GM12878 (cell line): ENCODE measurements around the gene ACOT7.
"Not testable (repeated sequence)": the region's sequence is repeated elsewhere in the genome, so short reads cannot be mapped to it uniquely, and the experiment has no call there.

ENCODE experiments used
- BHLHE40 ChIP-seq, 2 experiments: fragments of 450-650 bp in 1 of 2; IDR thresholded peaks; 2 replicates each; pipeline ENCODE4 v1.6.1; 2011 to 2017; ENCODE audit warnings: low read depth in 2 of 2, borderline replicate concordance in 1 of 2, improper control_type of control experiment in 1 of 2, low read length in 1 of 2, mild to moderate bottlenecking in 1 of 2
- BRCA1 ChIP-seq: IDR thresholded peaks from 2 replicates; pipeline ENCODE4 v1.6.1; 2011; ENCODE audit warnings: low read depth, low read length, improper control_type of control experiment
- EP300 ChIP-seq, 2 experiments: fragments of 150-350 bp in 1 of 2; IDR thresholded peaks; 2 replicates each; pipeline ENCODE4 v1.6.1; 2011 to 2012; ENCODE audit warnings: low read depth in 2 of 2, low read length in 2 of 2, borderline replicate concordance in 1 of 2, improper control_type of control experiment in 1 of 2, inconsistent platforms in 1 of 2; ENCODE audit not compliant: control insufficient read depth in 1 of 2
- EZH2 ChIP-seq: IDR thresholded peaks from 2 replicates; pipeline ENCODE4 v1.6.1; 2012; ENCODE audit warnings: low read depth, mild to moderate bottlenecking, control low read depth, inconsistent platforms, low read length, borderline replicate concordance; ENCODE audit not compliant: control insufficient read depth
- POLR2A ChIP-seq: IDR thresholded peaks from 2 replicates; pipeline ENCODE4 v1.6.1; 2011; ENCODE audit warnings: low read depth, mild to moderate bottlenecking, low read length
- SIX5 ChIP-seq: IDR thresholded peaks from 2 replicates; pipeline ENCODE4 v1.6.1; 2011; ENCODE audit warnings: mild to moderate bottlenecking, low read depth, low read length, moderate library complexity; ENCODE audit not compliant: severe bottlenecking
- TF ChIP-seq, protein P1 (sequence below): IDR thresholded peaks from 2 replicates; pipeline ENCODE4 v1.6.1; 2012; ENCODE audit warnings: mild to moderate bottlenecking, low read depth, low read length
- TF ChIP-seq, protein P2 (sequence below), 3 experiments: IDR thresholded peaks in 2 of 3; conservative IDR thresholded peaks in 1 of 3; 2 replicates each; pipeline ENCODE4 v1.5.1; 2011; ENCODE audit warnings: low read depth in 3 of 3, low read length in 3 of 3, mild to moderate bottlenecking in 3 of 3, control low read depth in 2 of 3, moderate library complexity in 2 of 3, inconsistent platforms in 1 of 3, mixed read lengths in 1 of 3; ENCODE audit not compliant: control insufficient read depth in 2 of 3, insufficient read depth in 1 of 3; ENCODE audit errors: extremely low read depth in 1 of 3
- TF ChIP-seq, protein P3 (sequence below): IDR thresholded peaks from 2 replicates; pipeline ENCODE4 v1.6.1; 2012; ENCODE audit warnings: low read depth, low read length, improper control_type of control experiment
- TF ChIP-seq, protein P4 (sequence below): IDR thresholded peaks from 2 replicates; pipeline ENCODE4 v1.6.1; 2011; ENCODE audit warnings: low read depth, low read length, improper control_type of control experiment, borderline replicate concordance

DNA sequence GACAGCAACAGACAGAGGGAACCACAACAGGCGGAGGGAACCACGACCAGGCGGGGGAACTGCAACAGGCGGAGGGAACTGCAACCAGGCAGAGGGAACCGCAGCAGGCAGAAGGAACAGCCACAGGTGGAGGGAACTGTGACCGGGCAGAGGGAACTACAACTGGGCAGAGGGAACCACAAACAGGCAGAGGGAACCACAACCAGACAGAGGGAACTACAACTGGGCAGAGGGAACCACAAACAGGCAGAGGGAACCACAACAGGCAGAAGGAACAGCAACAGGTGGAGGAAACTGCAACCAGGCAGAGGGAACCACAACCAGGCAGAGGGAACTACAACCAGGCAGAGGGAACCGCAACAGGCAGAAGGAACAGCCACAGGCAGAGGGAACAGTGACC, 85.9 kb downstream of the ACOT7 start:
- not testable (repeated sequence) for TF ChIP-seq BHLHE40 (IDR thresholded peaks at IDR 0.05; ENCODE audit: borderline replicate concordance in 1 of 2, low read depth in 2 of 2, low read length in 1 of 2); POLR2A; EZH2; BRCA1; EP300 (IDR thresholded peaks at IDR 0.05; ENCODE audit: borderline replicate concordance in 1 of 2, control insufficient read depth in 1 of 2, low read depth in 2 of 2, low read length in 2 of 2); SIX5
- TF ChIP-seq, protein P1, sequence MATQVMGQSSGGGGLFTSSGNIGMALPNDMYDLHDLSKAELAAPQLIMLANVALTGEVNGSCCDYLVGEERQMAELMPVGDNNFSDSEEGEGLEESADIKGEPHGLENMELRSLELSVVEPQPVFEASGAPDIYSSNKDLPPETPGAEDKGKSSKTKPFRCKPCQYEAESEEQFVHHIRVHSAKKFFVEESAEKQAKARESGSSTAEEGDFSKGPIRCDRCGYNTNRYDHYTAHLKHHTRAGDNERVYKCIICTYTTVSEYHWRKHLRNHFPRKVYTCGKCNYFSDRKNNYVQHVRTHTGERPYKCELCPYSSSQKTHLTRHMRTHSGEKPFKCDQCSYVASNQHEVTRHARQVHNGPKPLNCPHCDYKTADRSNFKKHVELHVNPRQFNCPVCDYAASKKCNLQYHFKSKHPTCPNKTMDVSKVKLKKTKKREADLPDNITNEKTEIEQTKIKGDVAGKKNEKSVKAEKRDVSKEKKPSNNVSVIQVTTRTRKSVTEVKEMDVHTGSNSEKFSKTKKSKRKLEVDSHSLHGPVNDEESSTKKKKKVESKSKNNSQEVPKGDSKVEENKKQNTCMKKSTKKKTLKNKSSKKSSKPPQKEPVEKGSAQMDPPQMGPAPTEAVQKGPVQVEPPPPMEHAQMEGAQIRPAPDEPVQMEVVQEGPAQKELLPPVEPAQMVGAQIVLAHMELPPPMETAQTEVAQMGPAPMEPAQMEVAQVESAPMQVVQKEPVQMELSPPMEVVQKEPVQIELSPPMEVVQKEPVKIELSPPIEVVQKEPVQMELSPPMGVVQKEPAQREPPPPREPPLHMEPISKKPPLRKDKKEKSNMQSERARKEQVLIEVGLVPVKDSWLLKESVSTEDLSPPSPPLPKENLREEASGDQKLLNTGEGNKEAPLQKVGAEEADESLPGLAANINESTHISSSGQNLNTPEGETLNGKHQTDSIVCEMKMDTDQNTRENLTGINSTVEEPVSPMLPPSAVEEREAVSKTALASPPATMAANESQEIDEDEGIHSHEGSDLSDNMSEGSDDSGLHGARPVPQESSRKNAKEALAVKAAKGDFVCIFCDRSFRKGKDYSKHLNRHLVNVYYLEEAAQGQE, result not testable (repeated sequence)
- TF ChIP-seq, protein P2, sequence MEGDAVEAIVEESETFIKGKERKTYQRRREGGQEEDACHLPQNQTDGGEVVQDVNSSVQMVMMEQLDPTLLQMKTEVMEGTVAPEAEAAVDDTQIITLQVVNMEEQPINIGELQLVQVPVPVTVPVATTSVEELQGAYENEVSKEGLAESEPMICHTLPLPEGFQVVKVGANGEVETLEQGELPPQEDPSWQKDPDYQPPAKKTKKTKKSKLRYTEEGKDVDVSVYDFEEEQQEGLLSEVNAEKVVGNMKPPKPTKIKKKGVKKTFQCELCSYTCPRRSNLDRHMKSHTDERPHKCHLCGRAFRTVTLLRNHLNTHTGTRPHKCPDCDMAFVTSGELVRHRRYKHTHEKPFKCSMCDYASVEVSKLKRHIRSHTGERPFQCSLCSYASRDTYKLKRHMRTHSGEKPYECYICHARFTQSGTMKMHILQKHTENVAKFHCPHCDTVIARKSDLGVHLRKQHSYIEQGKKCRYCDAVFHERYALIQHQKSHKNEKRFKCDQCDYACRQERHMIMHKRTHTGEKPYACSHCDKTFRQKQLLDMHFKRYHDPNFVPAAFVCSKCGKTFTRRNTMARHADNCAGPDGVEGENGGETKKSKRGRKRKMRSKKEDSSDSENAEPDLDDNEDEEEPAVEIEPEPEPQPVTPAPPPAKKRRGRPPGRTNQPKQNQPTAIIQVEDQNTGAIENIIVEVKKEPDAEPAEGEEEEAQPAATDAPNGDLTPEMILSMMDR (IDR thresholded peaks at IDR 0.05 in 2 of 3, conservative IDR thresholded peaks at IDR 0.05 in 1 of 3; ENCODE audit: control insufficient read depth in 2 of 3, extremely low read depth in 1 of 3, insufficient read depth in 1 of 3, low read depth in 3 of 3, low read length in 3 of 3), result not testable (repeated sequence)
- TF ChIP-seq, protein P3, sequence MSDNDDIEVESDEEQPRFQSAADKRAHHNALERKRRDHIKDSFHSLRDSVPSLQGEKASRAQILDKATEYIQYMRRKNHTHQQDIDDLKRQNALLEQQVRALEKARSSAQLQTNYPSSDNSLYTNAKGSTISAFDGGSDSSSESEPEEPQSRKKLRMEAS, result not testable (repeated sequence)
- TF ChIP-seq, protein P4, sequence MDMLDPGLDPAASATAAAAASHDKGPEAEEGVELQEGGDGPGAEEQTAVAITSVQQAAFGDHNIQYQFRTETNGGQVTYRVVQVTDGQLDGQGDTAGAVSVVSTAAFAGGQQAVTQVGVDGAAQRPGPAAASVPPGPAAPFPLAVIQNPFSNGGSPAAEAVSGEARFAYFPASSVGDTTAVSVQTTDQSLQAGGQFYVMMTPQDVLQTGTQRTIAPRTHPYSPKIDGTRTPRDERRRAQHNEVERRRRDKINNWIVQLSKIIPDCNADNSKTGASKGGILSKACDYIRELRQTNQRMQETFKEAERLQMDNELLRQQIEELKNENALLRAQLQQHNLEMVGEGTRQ, result not testable (repeated sequence)
